Kidney glomerular epithelial cell (primary cell): ENCODE measurements around the gene IQCF5.
"Not testable (repeated sequence)": the region's sequence is repeated elsewhere in the genome, so short reads cannot be mapped to it uniquely, and the experiment has no call there.

Experiments
- DNase-seq: peaks from one replicate; lab custom pipeline; 2025; lab: John Stamatoyannopoulos, UW

The IQCF5 gene

GRCh38 chr3:51868896-51869295, 6.5 kb downstream of the IQCF5 start:
- not testable (repeated sequence) for DNase-seq

DNA sequence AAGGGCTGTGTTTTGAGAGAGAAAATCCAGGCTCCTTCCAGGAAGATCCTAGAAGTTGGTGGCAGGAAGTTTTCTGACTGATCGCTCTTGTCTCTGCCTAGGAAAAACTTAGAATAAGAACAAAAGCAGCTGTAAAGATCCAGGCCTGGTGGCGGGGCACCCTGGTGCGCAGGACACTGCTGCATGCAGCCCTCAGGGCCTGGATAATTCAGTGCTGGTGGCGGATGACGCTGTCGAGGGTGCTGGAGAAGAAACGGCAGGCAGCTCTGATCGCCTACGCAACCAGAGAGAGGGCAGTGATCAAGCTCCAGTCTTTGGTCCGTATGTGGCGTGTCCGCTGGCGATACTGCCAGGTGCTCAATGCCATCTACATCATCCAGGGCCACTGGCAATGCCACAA, 12.5 kb downstream of the IQCF5 start:
- DNase-seq = no peak

GRCh38 chr3:51860703-51861665, 14.4 kb downstream of the IQCF5 start, which contains the start of gene IQCF2:
TSS of gene IQCF2 (plus strand) at chr3:51861615. CDS start at chr3:51861667, 52 bp downstream.
- DNase-seq = no peak

DNA sequence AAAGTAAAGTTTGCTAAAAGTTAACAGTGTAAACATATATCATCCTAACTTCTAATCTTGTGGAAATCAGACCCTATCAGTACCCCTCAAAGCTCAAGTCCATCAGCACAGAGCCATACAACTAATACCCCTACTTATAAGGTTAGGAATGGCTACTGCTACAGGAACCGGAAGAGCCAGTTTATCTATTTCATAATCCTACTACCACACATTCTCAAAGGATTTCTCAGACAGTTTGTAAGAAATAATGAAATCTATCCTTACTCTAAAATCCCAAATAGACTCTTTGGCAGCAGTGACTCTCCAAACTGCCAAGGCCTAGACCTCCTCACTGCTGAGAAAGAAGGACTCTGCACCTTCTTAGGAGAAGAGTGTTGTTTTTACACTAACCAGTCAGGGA, 20.0 kb downstream of the IQCF5 start:
- DNase-seq = not testable (repeated sequence)

DNA sequence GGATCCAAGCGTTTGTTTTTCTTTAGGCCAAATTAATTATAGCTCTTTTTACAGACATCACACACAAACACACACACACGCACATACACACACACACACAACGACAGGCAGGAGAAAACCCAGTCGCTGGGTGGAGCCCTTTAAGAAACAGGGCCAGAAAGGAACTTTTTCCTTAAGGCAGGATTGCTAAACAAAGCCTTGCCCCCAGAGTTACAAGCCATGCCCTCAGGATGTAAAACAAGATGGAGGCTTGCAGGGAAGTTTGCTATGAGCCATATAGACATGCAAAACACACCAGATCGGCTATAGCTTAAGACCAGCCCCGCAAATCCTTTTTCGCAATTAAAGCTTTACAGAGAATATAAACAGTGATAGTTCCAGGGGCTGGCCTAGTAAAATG, 30.3 kb downstream of the IQCF5 start:
- DNase-seq = no peak

- DNase-seq = no peak
These were observed 38.8 kb downstream of the IQCF5 start for GRCh38 chr3:51836606-51837005.

GRCh38 chr3:51830836-51831385, 44.5 kb downstream of the IQCF5 start:
- DNase-seq = no peak

DNA sequence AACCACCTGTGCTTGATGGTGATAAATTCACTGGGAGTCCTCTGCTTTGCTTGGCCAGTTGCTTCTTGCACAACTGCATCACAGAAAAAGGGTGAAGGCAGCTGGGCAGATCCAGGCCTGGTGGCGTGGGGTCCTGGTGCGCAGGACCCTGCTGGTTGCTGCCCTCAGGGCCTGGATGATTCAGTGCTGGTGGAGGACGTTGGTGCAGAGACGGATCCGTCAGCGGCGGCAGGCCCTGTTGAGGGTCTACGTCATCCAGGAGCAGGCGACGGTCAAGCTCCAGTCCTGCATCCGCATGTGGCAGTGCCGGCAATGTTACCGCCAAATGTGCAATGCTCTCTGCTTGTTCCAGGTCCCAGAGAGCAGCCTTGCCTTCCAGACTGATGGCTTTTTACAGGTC, 45.1 kb downstream of the IQCF5 start:
- no peak for DNase-seq

- DNase-seq = no peak
These were observed 47.1 kb downstream of the IQCF5 start for GRCh38 chr3:51828297-51828696.
